Measurements from ENCODE around the gene KITLG.

GRCh38 chr12:88617352-88617751, 37.1 kb upstream of the KITLG start:
- TF ChIP-seq, protein P1, sequence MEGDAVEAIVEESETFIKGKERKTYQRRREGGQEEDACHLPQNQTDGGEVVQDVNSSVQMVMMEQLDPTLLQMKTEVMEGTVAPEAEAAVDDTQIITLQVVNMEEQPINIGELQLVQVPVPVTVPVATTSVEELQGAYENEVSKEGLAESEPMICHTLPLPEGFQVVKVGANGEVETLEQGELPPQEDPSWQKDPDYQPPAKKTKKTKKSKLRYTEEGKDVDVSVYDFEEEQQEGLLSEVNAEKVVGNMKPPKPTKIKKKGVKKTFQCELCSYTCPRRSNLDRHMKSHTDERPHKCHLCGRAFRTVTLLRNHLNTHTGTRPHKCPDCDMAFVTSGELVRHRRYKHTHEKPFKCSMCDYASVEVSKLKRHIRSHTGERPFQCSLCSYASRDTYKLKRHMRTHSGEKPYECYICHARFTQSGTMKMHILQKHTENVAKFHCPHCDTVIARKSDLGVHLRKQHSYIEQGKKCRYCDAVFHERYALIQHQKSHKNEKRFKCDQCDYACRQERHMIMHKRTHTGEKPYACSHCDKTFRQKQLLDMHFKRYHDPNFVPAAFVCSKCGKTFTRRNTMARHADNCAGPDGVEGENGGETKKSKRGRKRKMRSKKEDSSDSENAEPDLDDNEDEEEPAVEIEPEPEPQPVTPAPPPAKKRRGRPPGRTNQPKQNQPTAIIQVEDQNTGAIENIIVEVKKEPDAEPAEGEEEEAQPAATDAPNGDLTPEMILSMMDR (conservative IDR thresholded peaks at IDR 0.05; ENCODE audit: low read depth, low read length), result no peak
- no peak for TF ChIP-seq EZH2 (IDR thresholded peaks at IDR 0.05; ENCODE audit: low read length, unreplicated experiment)
- TF ChIP-seq EZH2phosphoT487 (IDR thresholded peaks at IDR 0.05; ENCODE audit: borderline replicate concordance, low read length), result no peak

All from PC-3 (cell line).